Lung (tissue), 12 donors: ENCODE results near the gene CEP41. TPM values are rescaled to one million over a fixed set of nuclear protein-coding genes. Genes with fewer than 3 reads are reported as not detected.

Experiments
- ATAC-seq: fragments of 200-7000 bp; cut with Tn5 transposase; one replicate; pipeline ENCODE4 v1.9.1; 2020; ENCODE audit warnings: moderate number of reproducible peaks; ENCODE audit not compliant: insufficient read depth, low FRiP score
- DNase-seq, 3 donors: peaks; one replicate each; pipeline ENCODE4 v3.0.0-alpha.2; 2013 to 2017
- H3K27ac ChIP-seq, 2 donors: one replicate each; pipeline ENCODE4 v1.5.1; 2013; ENCODE audit warnings: mild to moderate bottlenecking in 2 of 2, moderate library complexity in 2 of 2, control low read depth in 1 of 2, inconsistent platforms in 1 of 2, low read depth in 1 of 2, low read length in 1 of 2
- H3K27me3 ChIP-seq, 3 donors: one replicate each; pipeline ENCODE4 v1.5.1; 2013; ENCODE audit warnings: low read length in 2 of 3; ENCODE audit not compliant: control insufficient read depth in 3 of 3, insufficient read depth in 3 of 3
- H3K36me3 ChIP-seq, 4 donors: one replicate each; pipeline ENCODE4 v1.5.1; 2013; ENCODE audit warnings: low read length in 4 of 4, mild to moderate bottlenecking in 1 of 4, moderate library complexity in 1 of 4; ENCODE audit not compliant: control insufficient read depth in 4 of 4, insufficient read depth in 4 of 4
- H3K4me1 ChIP-seq, 5 donors: one replicate each; pipeline ENCODE4 v1.5.1; 2013; ENCODE audit warnings: low read length in 5 of 5, mild to moderate bottlenecking in 2 of 5, moderate library complexity in 1 of 5; ENCODE audit not compliant: control insufficient read depth in 5 of 5, insufficient read depth in 5 of 5
- H3K4me3 ChIP-seq: one replicate; pipeline ENCODE4 v1.5.1; 2013; ENCODE audit warnings: mild to moderate bottlenecking, control low read depth, moderate library complexity
- H3K9ac ChIP-seq, 2 donors: one replicate each; pipeline ENCODE4 v1.5.1; 2013; ENCODE audit warnings: low read length in 2 of 2, control low read depth in 1 of 2; ENCODE audit not compliant: insufficient read depth in 1 of 2
- H3K9me3 ChIP-seq, 4 donors: one replicate each; pipeline ENCODE4 v1.5.1; 2013; ENCODE audit warnings: low read length in 3 of 4, mild to moderate bottlenecking in 1 of 4, moderate library complexity in 1 of 4; ENCODE audit not compliant: control insufficient read depth in 4 of 4, insufficient read depth in 3 of 4
- WGBS, 2 donors: extraction: QIAGEN DNeasy Blood & Tissue Kit; methylation state at CpG; one replicate each; pipeline ENCODE4 v1.1.7; 2013; 5-methylcytosine and 5-hydroxymethylcytosine counted together
- polyA plus RNA-seq, 2 donors: library from polyadenylated mRNA; stranded (reverse); fragments of 200-250 nt; gene quantifications; one replicate each; pipeline ENCODE4 v1.2.1, GENCODE V29; 2013
- total RNA-seq, 2 donors: library from RNA; depleted of rRNA in 1 of 2; stranded (reverse); fragments of >200 nt in 1 of 2; gene quantifications; one replicate each; pipeline ENCODE4 v1.2.1, GENCODE V29; 2014 to 2021
- TF ChIP-seq, protein P1 (sequence below): IDR thresholded peaks from 2 replicates; pipeline ENCODE4 v1.5.1; 2012; ENCODE audit warnings: mild to moderate bottlenecking; ENCODE audit errors: control extremely low read depth, extremely low read depth
- donor health status: control.
- donor health status: control.
- donor health status: Bipolar disorder and iron deficiency.
- donor health status: healthy.
- donor health status: DM: yes; HTN: yes; CAD: no.

Gene CEP41
- total and polyA plus RNA-seq, 4 donors: 3.7 to 15.3 (median 11.6) TPM

DNA sequence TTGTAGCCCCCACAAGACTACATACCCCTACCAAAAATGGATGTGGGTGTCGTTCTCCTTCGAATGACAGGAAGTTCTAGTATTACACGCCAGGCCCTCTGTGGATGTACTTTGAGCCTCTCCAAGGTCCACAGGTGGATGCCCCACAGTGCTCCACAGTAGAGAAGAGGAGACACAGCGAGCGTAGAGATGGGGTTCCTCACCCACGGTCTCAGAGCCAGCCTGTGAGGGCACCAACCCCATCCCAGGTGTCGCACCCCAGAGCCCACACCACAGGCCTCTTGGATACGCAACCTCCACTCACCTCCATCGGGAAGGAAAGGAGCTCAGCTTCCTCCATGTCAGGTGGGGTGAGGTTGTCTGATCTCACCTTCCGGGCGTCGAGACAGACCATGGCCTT lies 93.9 kb downstream of the CEP41 start:
- Histone ChIP-seq H3K36me3 (no peaks in the 10 kb centered on the region), H3K4me3 (no peak overlapping the region), H3K27me3 (no peaks in the 10 kb centered on the region), H3K4me1 (peaks cover 0 to 28% (median 12%) of the 10 kb centered on the region in 5 donors), H3K27ac (no peak overlapping the region), H3K9ac (no peak overlapping the region), H3K9me3 (peaks cover 0 to under 1% (median 0%) of the 10 kb centered on the region in 4 donors)
- DNase-seq: no peak
- TF ChIP-seq, protein P1, sequence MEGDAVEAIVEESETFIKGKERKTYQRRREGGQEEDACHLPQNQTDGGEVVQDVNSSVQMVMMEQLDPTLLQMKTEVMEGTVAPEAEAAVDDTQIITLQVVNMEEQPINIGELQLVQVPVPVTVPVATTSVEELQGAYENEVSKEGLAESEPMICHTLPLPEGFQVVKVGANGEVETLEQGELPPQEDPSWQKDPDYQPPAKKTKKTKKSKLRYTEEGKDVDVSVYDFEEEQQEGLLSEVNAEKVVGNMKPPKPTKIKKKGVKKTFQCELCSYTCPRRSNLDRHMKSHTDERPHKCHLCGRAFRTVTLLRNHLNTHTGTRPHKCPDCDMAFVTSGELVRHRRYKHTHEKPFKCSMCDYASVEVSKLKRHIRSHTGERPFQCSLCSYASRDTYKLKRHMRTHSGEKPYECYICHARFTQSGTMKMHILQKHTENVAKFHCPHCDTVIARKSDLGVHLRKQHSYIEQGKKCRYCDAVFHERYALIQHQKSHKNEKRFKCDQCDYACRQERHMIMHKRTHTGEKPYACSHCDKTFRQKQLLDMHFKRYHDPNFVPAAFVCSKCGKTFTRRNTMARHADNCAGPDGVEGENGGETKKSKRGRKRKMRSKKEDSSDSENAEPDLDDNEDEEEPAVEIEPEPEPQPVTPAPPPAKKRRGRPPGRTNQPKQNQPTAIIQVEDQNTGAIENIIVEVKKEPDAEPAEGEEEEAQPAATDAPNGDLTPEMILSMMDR: no peak
- WGBS, 2 donors: 84% methylated on average over 11 to 12 of the region's 12 CpGs
- ATAC-seq: no peak

GRCh38 chr7:130346177-130346905 lies 94.5 kb downstream of the CEP41 start:
- H3K27ac ChIP-seq: no peak overlapping the region
- ATAC-seq: no peak
- H3K4me3 ChIP-seq: no peak overlapping the region
- peaks cover 0 to 3% (median 0%) of the 10 kb centered on the region in 4 donors for H3K9me3 ChIP-seq
- 84 to 91% methylated on average over 10 of the region's 10 CpGs for WGBS, 2 donors
- no peak overlapping the region for H3K9ac ChIP-seq
- TF ChIP-seq, protein P1: no peak
- no peaks in the 10 kb centered on the region for H3K27me3 ChIP-seq
- no peaks in the 10 kb centered on the region for H3K36me3 ChIP-seq
- DNase-seq: no peak
- H3K4me1 ChIP-seq: peaks cover 0 to 22% (median 10%) of the 10 kb centered on the region in 5 donors

DNA sequence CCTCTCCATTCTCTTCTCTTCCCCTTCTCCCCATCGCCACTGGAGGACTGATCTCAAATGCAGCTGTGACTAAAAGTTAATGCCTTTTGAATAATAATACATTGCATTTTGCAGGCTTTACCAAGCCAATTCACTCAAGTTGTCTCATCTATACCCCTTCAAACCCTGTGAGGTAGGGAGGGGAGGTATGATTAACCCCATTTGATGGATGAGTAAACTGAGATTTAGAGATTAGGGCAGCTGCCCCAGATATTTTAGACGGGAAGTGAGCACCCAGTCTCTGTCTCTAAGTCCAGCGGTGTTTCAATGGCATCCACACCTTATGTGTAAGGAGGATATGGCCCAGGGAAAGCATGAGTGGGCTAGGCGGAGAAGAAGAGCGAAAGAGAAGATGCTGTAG lies 95.1 kb downstream of the CEP41 start:
- DNase-seq (no peak), ATAC-seq (no peak)

More for the DNA sequence above, 95.1 kb downstream of the CEP41 start:
- Histone ChIP-seq H3K9me3 (peaks cover 0 to 3% (median 0%) of the 10 kb centered on the region in 4 donors), H3K27me3 (no peaks in the 10 kb centered on the region), H3K36me3 (no peaks in the 10 kb centered on the region), H3K4me3 (no peak overlapping the region), H3K9ac (no peak overlapping the region), H3K4me1 (peaks cover 0 to 16% (median 7%) of the 10 kb centered on the region in 5 donors), H3K27ac (no peak overlapping the region)
- WGBS, 2 donors: 90% methylated on average over 5 of the region's 5 CpGs
- TF ChIP-seq, protein P1: no peak
